NT2/D1 (cell line): Measurements from ENCODE around the gene YWHAH.

Source experiments
- DNase-seq: peaks from one replicate; pipeline ENCODE4 v3.0.0-alpha.2; 2011; ENCODE audit warnings: low read depth, low spot score
- H3K27me3 ChIP-seq: 2 replicates; pipeline ENCODE4 v1.6.0; 2011; ENCODE audit warnings: mild to moderate bottlenecking; ENCODE audit not compliant: insufficient read length, insufficient read depth
- H3K36me3 ChIP-seq: 2 replicates; pipeline ENCODE4 v1.6.1; 2011; ENCODE audit warnings: mild to moderate bottlenecking, low read length, mixed read lengths; ENCODE audit not compliant: insufficient read depth, insufficient read length
- H3K4me1 ChIP-seq: 2 replicates; pipeline ENCODE4 v1.5.1; 2011; ENCODE audit not compliant: insufficient read depth, insufficient read length
- H3K4me3 ChIP-seq: 2 replicates; pipeline ENCODE4 v1.5.1; 2011; ENCODE audit warnings: low read depth; ENCODE audit not compliant: insufficient read length
- H3K9ac ChIP-seq: 2 replicates; pipeline ENCODE4 v1.6.0; 2011; ENCODE audit warnings: low read depth; ENCODE audit not compliant: insufficient read length
- H3K9me3 ChIP-seq: 2 replicates; pipeline ENCODE4 v1.5.1; 2011; ENCODE audit warnings: mild to moderate bottlenecking, low read length; ENCODE audit not compliant: insufficient read depth
- SUZ12 ChIP-seq: IDR thresholded peaks from 2 replicates; pipeline ENCODE4 v1.6.1; 2011; ENCODE audit not compliant: insufficient read length, insufficient read depth; ENCODE audit errors: extremely low read depth
- YY1 ChIP-seq: IDR thresholded peaks from 2 replicates; pipeline ENCODE4 v1.6.1; 2011; ENCODE audit not compliant: insufficient read length, insufficient read depth
- ZNF274 ChIP-seq: IDR thresholded peaks from 2 replicates; pipeline ENCODE4 v1.6.1; 2011; ENCODE audit warnings: mild to moderate bottlenecking, low read depth, low read length

The YWHAH gene

GRCh38 chr22:31950226-31950625 lies 5.9 kb downstream of the YWHAH start:
- H3K27me3 ChIP-seq: no peaks in the 10 kb centered on the region
- peaks cover 87% of the 10 kb centered on the region for H3K36me3 ChIP-seq
- no peaks in the 10 kb centered on the region for H3K9me3 ChIP-seq
- H3K4me1 ChIP-seq: no peaks in the 10 kb centered on the region
- no peak overlapping the region for H3K4me3 ChIP-seq
- TF ChIP-seq ZNF274: no peak
- no peak for TF ChIP-seq YY1
- no peak for TF ChIP-seq SUZ12
- DNase-seq: no peak
- no peak overlapping the region for H3K9ac ChIP-seq

- Histone ChIP-seq H3K4me3 (no peak overlapping the region), H3K27me3 (no peaks in the 10 kb centered on the region), H3K36me3 (peaks cover 87% of the 10 kb centered on the region), H3K4me1 (no peaks in the 10 kb centered on the region), H3K9ac (no peak overlapping the region), H3K9me3 (no peaks in the 10 kb centered on the region)
- no peak for DNase-seq
- TF ChIP-seq YY1 (no peak), ZNF274 (no peak), SUZ12 (no peak)
Observed at GRCh38 chr22:31951194-31952093, 7.1 kb downstream of the YWHAH start.

- no peak for DNase-seq
Observed at GRCh38 chr22:31952094-31952401, 7.7 kb downstream of the YWHAH start.

GRCh38 chr22:31952472-31952871 lies 8.1 kb downstream of the YWHAH start:
- DNase-seq: no peak
- no peaks in the 10 kb centered on the region for H3K4me1 ChIP-seq
- H3K36me3 ChIP-seq: peaks cover 88% of the 10 kb centered on the region
- no peak overlapping the region for H3K9ac ChIP-seq
- H3K4me3 ChIP-seq: no peak overlapping the region
- TF ChIP-seq ZNF274: no peak
- no peak for TF ChIP-seq SUZ12
- TF ChIP-seq YY1: no peak
- H3K27me3 ChIP-seq: no peaks in the 10 kb centered on the region
- H3K9me3 ChIP-seq: no peaks in the 10 kb centered on the region

More at GRCh38 chr22:31952094-31952401, 7.7 kb downstream of the YWHAH start:
- Histone ChIP-seq H3K27me3 (no peaks in the 10 kb centered on the region), H3K36me3 (peaks cover 88% of the 10 kb centered on the region), H3K9ac (no peak overlapping the region), H3K4me1 (no peaks in the 10 kb centered on the region), H3K4me3 (no peak overlapping the region), H3K9me3 (no peaks in the 10 kb centered on the region)
- no peak for TF ChIP-seq YY1
- TF ChIP-seq ZNF274: no peak
- TF ChIP-seq SUZ12: no peak

GRCh38 chr22:31953261-31953660 lies 8.9 kb downstream of the YWHAH start:
- Histone ChIP-seq H3K27me3 (no peaks in the 10 kb centered on the region), H3K36me3 (peaks cover 87% of the 10 kb centered on the region), H3K4me1 (no peaks in the 10 kb centered on the region), H3K9ac (no peak overlapping the region), H3K4me3 (no peak overlapping the region), H3K9me3 (no peaks in the 10 kb centered on the region)
- TF ChIP-seq SUZ12 (no peak), YY1 (no peak), ZNF274 (no peak)
- no peak for DNase-seq

GRCh38 chr22:31954535-31955523 lies 10.5 kb downstream of the YWHAH start:
- Histone ChIP-seq H3K9me3 (no peaks in the 10 kb centered on the region), H3K4me1 (no peaks in the 10 kb centered on the region), H3K36me3 (peaks cover 75% of the 10 kb centered on the region), H3K4me3 (no peak overlapping the region), H3K27me3 (no peaks in the 10 kb centered on the region), H3K9ac (no peak overlapping the region)
- TF ChIP-seq SUZ12: no peak
- DNase-seq: no peak

GRCh38 chr22:31956360-31956759 lies 12.0 kb downstream of the YWHAH start:
- no peaks in the 10 kb centered on the region for H3K27me3 ChIP-seq
- H3K4me1 ChIP-seq: no peaks in the 10 kb centered on the region
- DNase-seq: no peak
- H3K36me3 ChIP-seq: peaks cover 61% of the 10 kb centered on the region
- no peak overlapping the region for H3K4me3 ChIP-seq
- H3K9me3 ChIP-seq: no peaks in the 10 kb centered on the region
- H3K9ac ChIP-seq: no peak overlapping the region
- no peak for TF ChIP-seq YY1
- no peak for TF ChIP-seq ZNF274
- no peak for TF ChIP-seq SUZ12
